COR-L47 (cell line): ENCODE results near the gene FBF1.
"Not testable (repeated sequence)": the region's sequence is repeated elsewhere in the genome, so short reads cannot be mapped to it uniquely, and the experiment has no call there.

Experiments used
- DNase-seq: peaks from one replicate; lab custom pipeline; 2025; lab: John Stamatoyannopoulos, UW

Gene FBF1

GRCh38 chr17:75876190-75876937 is 64.5 kb downstream of the FBF1 start:
- DNase-seq: no peak

GRCh38 chr17:75875940-75876189 is 65.0 kb downstream of the FBF1 start:
- DNase-seq: peak; percentile 93

- DNase-seq: peak; percentile 93
Measured at GRCh38 chr17:75875182-75875939, 65.5 kb downstream of the FBF1 start.

- DNase-seq: no peak
Measured at GRCh38 chr17:75874323-75875181, 66.3 kb downstream of the FBF1 start.

- DNase-seq: no peak
Measured at GRCh38 chr17:75873587-75874322, 67.1 kb downstream of the FBF1 start.

GRCh38 chr17:75872434-75873351 is 68.1 kb downstream of the FBF1 start:
- DNase-seq: peak; percentile 49

- not testable (repeated sequence) for DNase-seq
Measured at GRCh38 chr17:75870228-75870627, 70.6 kb downstream of the FBF1 start.

- peak; percentile 22 for DNase-seq
Measured at GRCh38 chr17:75869282-75870141, 71.3 kb downstream of the FBF1 start.

- DNase-seq: not testable (repeated sequence)
Measured at GRCh38 chr17:75868730-75869281, 72.0 kb downstream of the FBF1 start.

GRCh38 chr17:75865404-75866188 is 75.2 kb downstream of the FBF1 start:
- not testable (repeated sequence) for DNase-seq

GRCh38 chr17:75864887-75865286 is 76.0 kb downstream of the FBF1 start:
- DNase-seq: not testable (repeated sequence)

- peak; percentile 14 for DNase-seq
Measured at GRCh38 chr17:75864448-75864871, 76.4 kb downstream of the FBF1 start.

GRCh38 chr17:75861927-75862317 is 78.9 kb downstream of the FBF1 start:
- DNase-seq: no peak
